GM18909 (cell line): ENCODE results near the gene THADA.

Experiments
- ATAC-seq: cut with Tn5 transposase; IDR thresholded peaks from one replicate; pipeline ENCODE4 v1.9.1; 2021; ENCODE audit warnings: mild to moderate bottlenecking; ENCODE audit not compliant: unreplicated experiment, poor library complexity

Gene THADA

DNA sequence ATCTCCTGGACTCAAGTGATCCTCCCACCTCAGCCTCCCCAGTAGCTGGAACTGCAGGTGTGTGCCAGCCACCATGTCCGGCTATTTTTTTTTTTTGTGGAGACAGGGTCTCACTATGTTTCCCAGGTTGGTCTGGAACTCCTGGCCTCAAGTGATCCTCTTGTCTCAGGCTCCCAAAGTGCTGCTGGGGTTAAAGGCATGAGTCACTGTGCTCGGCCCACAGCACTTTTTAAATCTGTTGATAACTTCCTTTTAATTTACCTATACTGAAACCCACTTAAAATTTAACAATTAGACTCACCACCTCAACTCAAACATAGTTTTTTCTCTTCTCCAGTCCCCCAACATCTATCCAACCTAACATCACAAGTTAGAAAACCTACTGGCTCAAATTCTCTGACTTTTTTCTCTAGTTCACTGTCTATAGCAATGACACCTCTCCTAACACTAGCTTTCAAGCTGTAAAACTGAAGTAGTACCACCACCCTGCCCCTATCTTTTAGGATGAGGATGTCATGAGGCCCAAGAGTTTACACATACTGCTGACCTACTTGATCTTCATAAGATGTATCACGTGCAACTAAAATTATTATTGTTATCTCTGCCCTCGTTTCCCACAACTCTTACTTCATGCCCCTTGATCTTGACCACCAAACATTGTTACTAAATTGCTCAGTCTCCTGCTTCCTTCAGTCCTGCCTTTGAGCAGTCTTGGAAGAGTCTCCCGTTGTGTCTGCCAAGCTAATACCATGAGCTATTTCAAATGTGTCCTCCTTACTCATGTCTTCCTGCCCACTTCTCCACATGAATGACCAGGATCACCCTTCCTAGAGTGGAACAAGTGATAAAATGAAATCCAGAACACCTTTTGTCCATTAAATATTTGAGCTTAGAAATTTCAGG is 227.1 kb downstream of the THADA start:
- ATAC-seq = no peak

DNA sequence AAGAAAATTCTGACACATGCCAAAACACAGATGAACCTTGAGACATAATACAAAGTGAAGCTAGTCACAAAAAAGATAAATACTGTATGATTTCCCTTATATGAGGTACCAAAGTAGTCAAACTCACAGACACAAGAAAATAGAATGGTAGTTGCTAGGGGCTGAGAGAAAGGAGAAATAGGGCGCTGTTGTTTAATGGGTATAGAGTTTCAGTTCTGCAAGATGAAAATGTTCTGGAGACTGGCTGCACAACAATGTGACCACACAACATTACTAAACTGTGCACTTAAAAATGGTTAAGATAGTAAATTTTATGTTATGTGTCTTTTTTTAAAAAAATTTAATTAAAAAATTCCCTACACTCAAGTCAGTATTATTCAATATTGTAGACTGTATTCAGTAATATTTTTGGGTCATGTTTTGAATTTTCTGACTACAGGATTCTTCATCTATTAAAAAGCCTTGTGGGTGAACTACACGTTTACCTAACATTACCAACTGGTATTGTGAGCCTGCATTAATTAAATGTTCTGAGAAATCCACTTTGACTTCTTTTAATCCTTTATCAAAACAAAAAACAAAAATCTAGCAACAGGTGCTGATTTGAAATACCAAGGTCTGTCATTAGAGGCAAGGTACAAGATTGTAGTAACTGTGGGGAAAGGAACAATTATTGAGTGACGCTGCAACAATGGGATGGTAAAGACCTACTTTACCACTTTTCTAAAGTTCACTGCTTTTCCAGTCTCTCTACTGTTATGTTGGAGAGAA is 228.6 kb downstream of the THADA start:
- no peak for ATAC-seq

DNA sequence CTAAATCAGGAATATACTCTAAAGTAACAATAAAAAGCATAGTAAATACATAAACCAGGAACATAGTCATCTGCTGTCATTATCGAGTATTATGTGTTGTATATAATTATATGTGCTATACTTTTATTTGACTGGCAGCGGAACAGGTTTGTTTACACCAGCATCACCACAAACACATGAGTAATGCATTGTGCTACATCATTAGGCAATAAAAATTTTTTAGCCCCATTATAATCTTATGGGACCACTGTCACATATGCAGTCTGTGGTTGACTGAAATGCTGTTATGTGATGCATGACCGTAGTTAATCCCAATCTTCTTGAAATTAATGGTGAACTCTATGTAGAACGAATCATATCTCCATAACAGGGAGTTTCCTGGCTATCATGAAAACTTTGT is 232.7 kb downstream of the THADA start:
- ATAC-seq = no peak

- no peak for ATAC-seq
Measured at GRCh38 chr2:43361286-43361685, 234.6 kb downstream of the THADA start.

- ATAC-seq = no peak
Measured at GRCh38 chr2:43360137-43360536, 235.7 kb downstream of the THADA start.

- no peak for ATAC-seq
Measured at GRCh38 chr2:43358410-43359201, 237.2 kb downstream of the THADA start.

- ATAC-seq = no peak
Measured at GRCh38 chr2:43356774-43357173, 239.1 kb downstream of the THADA start.

DNA sequence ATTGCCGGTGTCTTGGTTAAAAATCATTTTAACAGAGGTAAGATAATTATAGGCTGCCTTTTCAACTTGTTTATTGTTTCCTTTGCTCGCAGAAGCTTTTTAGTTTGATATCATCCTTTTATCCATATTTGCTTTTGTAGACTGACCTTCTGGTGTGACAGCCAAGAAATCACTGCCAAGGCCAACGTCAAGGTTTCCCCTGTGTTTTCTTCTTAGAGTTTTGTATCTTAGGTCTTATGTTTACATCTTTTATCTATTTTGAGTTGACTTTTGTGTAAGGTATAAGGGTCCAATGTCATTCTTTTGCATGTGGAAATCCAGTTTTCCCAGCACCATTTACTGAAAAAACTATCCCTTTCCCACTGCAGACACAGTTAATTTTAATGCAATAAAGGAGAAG is 240.4 kb downstream of the THADA start:
- ATAC-seq = no peak

- ATAC-seq = no peak
Measured at GRCh38 chr2:43349904-43350303, 245.9 kb downstream of the THADA start.

GRCh38 chr2:43348908-43349661 is 246.8 kb downstream of the THADA start:
- no peak for ATAC-seq

GRCh38 chr2:43347746-43348145 is 248.1 kb downstream of the THADA start:
- no peak for ATAC-seq

GRCh38 chr2:43346602-43347567 is 249.0 kb downstream of the THADA start:
- ATAC-seq = no peak

DNA sequence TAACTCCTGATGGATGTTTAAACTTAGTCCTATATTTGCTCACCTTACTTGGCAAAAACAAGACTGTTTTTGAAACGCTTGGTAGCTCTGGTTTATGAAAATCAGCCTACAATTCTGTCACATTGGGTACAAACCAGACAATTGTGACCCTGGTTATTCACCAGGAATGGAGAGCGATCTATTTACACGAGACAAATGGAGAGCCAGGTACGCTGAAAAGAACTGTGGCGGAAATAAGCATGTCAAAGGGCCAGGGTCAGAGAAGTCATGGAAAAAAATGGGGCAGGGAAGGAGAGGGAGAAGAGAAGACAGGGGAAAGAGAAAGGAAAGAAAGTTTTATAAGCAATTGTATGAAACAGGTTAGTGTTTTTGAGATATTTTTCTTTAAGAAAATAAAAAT is 250.0 kb downstream of the THADA start:
- no peak for ATAC-seq

DNA sequence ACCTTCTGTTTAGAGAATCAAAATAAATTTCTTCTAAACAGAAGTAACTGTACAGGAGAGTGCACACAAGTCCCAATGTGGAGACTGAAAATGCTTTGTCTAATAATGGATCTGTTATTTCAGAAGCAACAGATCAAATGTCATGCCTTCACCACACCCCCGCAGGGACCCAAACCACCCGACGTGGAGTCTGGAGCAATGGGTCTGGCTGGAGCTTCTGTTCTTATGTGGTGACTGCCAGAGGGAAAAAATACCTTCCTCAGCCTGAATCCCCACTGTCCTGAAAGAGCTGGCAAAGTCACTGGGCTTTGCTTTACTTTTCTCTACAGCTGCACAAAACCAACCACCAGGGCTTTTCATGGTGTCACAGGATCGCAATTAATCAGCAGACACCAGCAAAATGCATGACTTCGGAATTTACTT is 250.4 kb downstream of the THADA start:
- ATAC-seq = no peak

- no peak for ATAC-seq
Measured at GRCh38 chr2:43344868-43345373, 250.9 kb downstream of the THADA start.

- ATAC-seq = no peak
Measured at GRCh38 chr2:43343573-43344304, 252.1 kb downstream of the THADA start.

DNA sequence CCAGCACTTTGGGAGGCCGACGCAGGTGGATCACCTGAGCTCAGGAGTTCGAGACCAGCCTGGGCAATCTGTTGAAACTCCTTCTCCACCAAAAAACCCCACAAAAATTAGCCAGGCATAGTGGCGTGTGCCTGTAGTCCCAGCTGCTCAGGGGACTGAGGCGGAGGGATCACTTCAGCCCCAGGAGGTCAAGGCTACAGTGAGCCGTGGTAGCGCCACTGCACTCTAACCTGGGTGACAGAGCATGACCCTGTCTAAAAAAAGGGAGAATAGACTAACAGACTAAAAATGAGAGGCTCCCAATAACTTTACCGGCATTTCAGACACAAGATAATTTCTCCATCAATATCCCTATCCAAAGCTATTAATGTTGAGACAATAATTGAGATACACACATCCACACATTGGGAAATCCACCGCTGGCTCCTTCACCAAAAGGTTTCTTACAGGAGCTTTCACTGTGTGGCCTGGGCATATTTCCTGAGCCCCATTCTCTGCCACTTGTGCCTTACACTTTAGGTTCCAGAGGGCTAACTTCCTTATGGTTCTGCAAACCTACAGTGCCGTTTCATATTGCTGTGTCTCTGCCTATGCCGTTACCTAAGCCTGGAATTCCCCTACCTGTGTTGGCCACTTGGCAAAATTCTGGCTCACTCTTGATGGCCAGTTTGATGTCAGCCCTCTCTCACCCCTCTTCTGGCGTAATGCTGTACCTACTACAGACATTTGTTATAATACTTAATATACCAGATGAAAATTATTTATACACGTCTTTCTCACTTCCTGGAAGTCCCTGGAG is 253.7 kb downstream of the THADA start:
- no peak for ATAC-seq
